Liver (tissue), 9 donors: Measurements from ENCODE around the gene PMP22. TPM values are rescaled to one million over a fixed set of nuclear protein-coding genes. Genes with fewer than 3 reads are reported as not detected.
"Not testable (repeated sequence)": the region's sequence is repeated elsewhere in the genome, so short reads cannot be mapped to it uniquely, and the experiment has no call there.

Experiments
- DNase-seq: peaks from one replicate; pipeline ENCODE4 v3.0.0-alpha.2; 2017; ENCODE audit warnings: low spot score
- H3K27ac ChIP-seq, 2 donors: one replicate each; pipeline ENCODE4 v1.7.0; 2013; ENCODE audit warnings: inconsistent platforms in 2 of 2, low read length in 2 of 2, control low read depth in 1 of 2, low read depth in 1 of 2, mild to moderate bottlenecking in 1 of 2
- H3K27me3 ChIP-seq, 4 donors: one replicate each; pipeline versions ENCODE4 v1.6.1 to v1.7.0; 2013; ENCODE audit warnings: low read length in 3 of 4, inconsistent platforms in 1 of 4, mild to moderate bottlenecking in 1 of 4, moderate library complexity in 1 of 4; ENCODE audit not compliant: control insufficient read depth in 4 of 4, insufficient read depth in 4 of 4
- H3K36me3 ChIP-seq, 4 donors: one replicate each; pipeline versions ENCODE4 v1.6.1 to v1.7.0; 2013; ENCODE audit warnings: low read length in 3 of 4, mild to moderate bottlenecking in 3 of 4, low read depth in 1 of 4, moderate library complexity in 1 of 4; ENCODE audit not compliant: control insufficient read depth in 4 of 4, insufficient read depth in 3 of 4
- H3K4me1 ChIP-seq, 4 donors: one replicate each; pipeline versions ENCODE4 v1.6.1 to v1.7.0; 2013; ENCODE audit warnings: low read length in 3 of 4, mild to moderate bottlenecking in 3 of 4, moderate library complexity in 1 of 4; ENCODE audit not compliant: control insufficient read depth in 4 of 4, insufficient read depth in 4 of 4
- H3K4me3 ChIP-seq, 3 donors: one replicate each; pipeline versions ENCODE4 v1.6.1 to v1.7.0; 2013; ENCODE audit warnings: low read length in 3 of 3, control low read depth in 1 of 3, low read depth in 1 of 3, mild to moderate bottlenecking in 1 of 3
- H3K9ac ChIP-seq, 2 donors: one replicate each; pipeline ENCODE4 v1.7.0; 2013; ENCODE audit warnings: low read length in 2 of 2, mild to moderate bottlenecking in 2 of 2, moderate library complexity in 2 of 2, control low read depth in 1 of 2, low read depth in 1 of 2
- H3K9me3 ChIP-seq, 4 donors: one replicate each; pipeline versions ENCODE4 v1.6.1 to v1.7.0; 2013; ENCODE audit warnings: low read length in 3 of 4; ENCODE audit not compliant: control insufficient read depth in 4 of 4
- EGR1 ChIP-seq, 2 donors: IDR thresholded peaks; 2 replicates each; pipeline ENCODE4 v1.6.1; 2016 to 2018; ENCODE audit warnings: antibody characterized with exemption in 2 of 2, low read depth in 2 of 2
- FOXA1 ChIP-seq: IDR thresholded peaks from 2 replicates; pipeline ENCODE4 v1.6.1; 2016; ENCODE audit warnings: antibody characterized with exemption
- FOXA2 ChIP-seq: IDR thresholded peaks from 2 replicates; pipeline ENCODE4 v1.6.1; 2016; ENCODE audit warnings: antibody characterized with exemption
- GABPA ChIP-seq, 2 donors: IDR thresholded peaks in 1 of 2; conservative IDR thresholded peaks in 1 of 2; 2 replicates each; pipeline ENCODE4 v1.6.1; 2016; ENCODE audit warnings: antibody characterized with exemption in 2 of 2, mild to moderate bottlenecking in 1 of 2, moderate library complexity in 1 of 2
- HNF4A ChIP-seq, 2 donors: conservative IDR thresholded peaks; 2 replicates each; pipeline ENCODE4 v1.6.1; 2016; ENCODE audit warnings: antibody characterized with exemption in 2 of 2, mild to moderate bottlenecking in 2 of 2
- HNF4G ChIP-seq: IDR thresholded peaks from 2 replicates; pipeline ENCODE4 v1.6.1; 2016; ENCODE audit warnings: antibody characterized with exemption
- JUND ChIP-seq, 2 donors: IDR thresholded peaks; 2 replicates each; pipeline ENCODE4 v1.6.1; 2016; ENCODE audit warnings: antibody characterized with exemption in 2 of 2
- NR2F2 ChIP-seq: IDR thresholded peaks from 2 replicates; pipeline ENCODE4 v1.6.1; 2016; ENCODE audit warnings: antibody characterized with exemption
- RAD21 ChIP-seq, 2 donors: IDR thresholded peaks; 2 replicates each; pipeline ENCODE4 v1.6.1; 2016; ENCODE audit warnings: antibody characterized with exemption in 2 of 2, mild to moderate bottlenecking in 2 of 2
- RXRA ChIP-seq, 2 donors: IDR thresholded peaks; 2 replicates each; pipeline ENCODE4 v1.6.1; 2017 to 2018; ENCODE audit warnings: antibody characterized with exemption in 2 of 2, mild to moderate bottlenecking in 1 of 2
- TAF1 ChIP-seq: conservative IDR thresholded peaks from 2 replicates; pipeline ENCODE4 v1.6.1; 2016; ENCODE audit warnings: antibody characterized with exemption, mild to moderate bottlenecking
- YY1 ChIP-seq: IDR thresholded peaks from 2 replicates; pipeline ENCODE4 v1.6.1; 2016; ENCODE audit warnings: antibody characterized with exemption, mild to moderate bottlenecking
- WGBS: extraction: QIAGEN DNeasy Blood & Tissue Kit; methylation state at CpG from one replicate; pipeline ENCODE4 v1.1.7; 2013; 5-methylcytosine and 5-hydroxymethylcytosine counted together
- polyA plus RNA-seq, 2 donors: library from polyadenylated mRNA; stranded (reverse) in 1 of 2; unstranded in 1 of 2; fragments of 200-250 nt in 1 of 2; fragments of >200 nt in 1 of 2; fragmentation: Nextera tagmentation in 1 of 2; extraction: Ambion mirVana in 1 of 2; gene quantifications; one replicate each; pipeline versions ENCODE4 v1.2.1 to v1.2.3, GENCODE V29; 2013 to 2015
- total RNA-seq, 2 donors: library from RNA; depleted of rRNA; stranded (reverse); fragments of >200 nt; gene quantifications; one replicate each; pipeline ENCODE4 v1.2.3, GENCODE V29; 2014
- TF ChIP-seq, protein P1 (sequence below): fragments of 150-350 bp; IDR thresholded peaks from 2 replicates; pipeline ENCODE4 v1.5.1; 2017; ENCODE audit warnings: improper control_type of control experiment, low read depth, low read length; ENCODE audit not compliant: missing input control
- TF ChIP-seq, protein P2 (sequence below): IDR thresholded peaks from 2 replicates; pipeline ENCODE4 v1.6.1; 2016; ENCODE audit warnings: antibody characterized with exemption
- TF ChIP-seq, protein P3 (sequence below): IDR thresholded peaks from 2 replicates; pipeline ENCODE4 v1.6.1; 2016; ENCODE audit warnings: antibody characterized with exemption
- TF ChIP-seq, protein P4 (sequence below): IDR thresholded peaks from 2 replicates; pipeline ENCODE4 v1.6.1; 2016; ENCODE audit warnings: antibody characterized with exemption, mild to moderate bottlenecking
- TF ChIP-seq, protein P5 (sequence below): IDR thresholded peaks from 2 replicates; pipeline ENCODE4 v1.6.1; 2016; ENCODE audit warnings: antibody characterized with exemption
- donor health status: healthy.
- donor health status: healthy.
- donor health status: healthy.
- donor health status: healthy.
- donor health status: healthy.

The PMP22 gene
- total and polyA plus RNA-seq, 4 donors = 3.2 to 9.1 (median 5.7) TPM

DNA sequence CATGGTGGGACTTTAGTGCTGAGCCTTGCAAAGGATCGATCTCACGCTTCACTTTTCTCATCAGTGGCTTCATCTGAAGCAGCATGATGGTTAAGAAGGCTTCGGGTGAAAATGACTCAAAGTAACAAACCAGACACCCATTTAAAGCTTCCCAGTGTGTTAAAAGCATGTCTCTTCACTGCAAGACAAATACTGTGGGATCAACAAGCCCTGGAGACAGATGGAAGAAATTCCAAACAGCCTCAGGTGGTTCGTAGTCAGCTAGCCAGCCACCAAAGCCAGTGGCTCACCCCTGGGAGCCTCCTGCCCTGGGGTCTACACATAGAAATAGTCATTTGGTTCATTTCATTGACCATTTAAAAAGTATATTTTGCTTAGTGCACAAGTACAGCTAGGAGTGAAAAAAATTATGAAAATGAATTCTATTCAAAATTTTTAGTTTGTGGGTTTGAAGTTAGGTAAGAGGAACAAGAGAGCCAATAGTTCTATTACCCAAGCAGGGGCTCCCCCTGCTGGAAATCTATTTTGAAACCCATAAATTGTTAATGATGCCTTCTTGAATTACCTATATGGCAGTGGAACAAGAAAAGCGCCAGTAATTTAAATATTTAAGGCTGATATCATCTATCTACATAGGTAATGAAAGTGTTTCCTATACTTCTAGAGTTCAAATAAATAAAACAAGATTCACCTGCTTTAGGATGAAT, 51.6 kb downstream of the PMP22 start:
- no peak overlapping the region for H3K4me3 ChIP-seq
- H3K9me3 ChIP-seq = no peaks in the 10 kb centered on the region
- no peaks in the 10 kb centered on the region for H3K36me3 ChIP-seq
- WGBS = 77% methylated on average over 5 of the region's 5 CpGs
- no peak overlapping the region for H3K27ac ChIP-seq
- no peaks in the 10 kb centered on the region for H3K27me3 ChIP-seq
- no peak overlapping the region for H3K9ac ChIP-seq
- peak; percentile 25 to 57 for TF ChIP-seq RAD21 (IDR thresholded peaks at IDR 0.05)
- TF ChIP-seq JUND (IDR thresholded peaks at IDR 0.05) = no peak
- TF ChIP-seq, protein P1, sequence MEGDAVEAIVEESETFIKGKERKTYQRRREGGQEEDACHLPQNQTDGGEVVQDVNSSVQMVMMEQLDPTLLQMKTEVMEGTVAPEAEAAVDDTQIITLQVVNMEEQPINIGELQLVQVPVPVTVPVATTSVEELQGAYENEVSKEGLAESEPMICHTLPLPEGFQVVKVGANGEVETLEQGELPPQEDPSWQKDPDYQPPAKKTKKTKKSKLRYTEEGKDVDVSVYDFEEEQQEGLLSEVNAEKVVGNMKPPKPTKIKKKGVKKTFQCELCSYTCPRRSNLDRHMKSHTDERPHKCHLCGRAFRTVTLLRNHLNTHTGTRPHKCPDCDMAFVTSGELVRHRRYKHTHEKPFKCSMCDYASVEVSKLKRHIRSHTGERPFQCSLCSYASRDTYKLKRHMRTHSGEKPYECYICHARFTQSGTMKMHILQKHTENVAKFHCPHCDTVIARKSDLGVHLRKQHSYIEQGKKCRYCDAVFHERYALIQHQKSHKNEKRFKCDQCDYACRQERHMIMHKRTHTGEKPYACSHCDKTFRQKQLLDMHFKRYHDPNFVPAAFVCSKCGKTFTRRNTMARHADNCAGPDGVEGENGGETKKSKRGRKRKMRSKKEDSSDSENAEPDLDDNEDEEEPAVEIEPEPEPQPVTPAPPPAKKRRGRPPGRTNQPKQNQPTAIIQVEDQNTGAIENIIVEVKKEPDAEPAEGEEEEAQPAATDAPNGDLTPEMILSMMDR = no peak
- no peak for TF ChIP-seq RXRA (IDR thresholded peaks at IDR 0.05)
- TF ChIP-seq HNF4G = no peak
- TF ChIP-seq GABPA (IDR thresholded peaks at IDR 0.05 in 1 of 2, conservative IDR thresholded peaks at IDR 0.05 in 1 of 2) = no peak
- TF ChIP-seq, protein P2, sequence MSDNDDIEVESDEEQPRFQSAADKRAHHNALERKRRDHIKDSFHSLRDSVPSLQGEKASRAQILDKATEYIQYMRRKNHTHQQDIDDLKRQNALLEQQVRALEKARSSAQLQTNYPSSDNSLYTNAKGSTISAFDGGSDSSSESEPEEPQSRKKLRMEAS = no peak
- H3K4me1 ChIP-seq = no peaks in the 10 kb centered on the region
- DNase-seq = no peak

DNA sequence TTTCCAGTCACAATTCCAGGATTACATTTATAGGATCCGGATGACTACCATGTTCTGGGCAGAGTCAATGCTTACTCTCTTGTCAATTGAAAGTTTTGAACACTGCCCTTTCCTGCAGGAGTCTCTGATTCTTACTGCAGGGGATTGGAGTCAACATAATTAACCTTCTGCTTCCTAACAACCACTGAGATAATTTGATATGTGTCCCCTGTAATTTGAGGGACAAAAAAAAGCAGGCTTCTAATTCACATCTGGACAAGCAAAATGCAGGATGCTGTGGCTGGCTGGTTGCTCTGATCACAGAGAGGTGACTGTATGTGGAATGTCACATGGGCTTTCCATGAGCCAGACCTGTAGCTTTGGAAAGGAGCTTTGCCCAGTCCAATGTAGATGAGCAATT, 54.9 kb downstream of the PMP22 start:
- H3K9ac ChIP-seq = no peak overlapping the region
- TF ChIP-seq, protein P3, sequence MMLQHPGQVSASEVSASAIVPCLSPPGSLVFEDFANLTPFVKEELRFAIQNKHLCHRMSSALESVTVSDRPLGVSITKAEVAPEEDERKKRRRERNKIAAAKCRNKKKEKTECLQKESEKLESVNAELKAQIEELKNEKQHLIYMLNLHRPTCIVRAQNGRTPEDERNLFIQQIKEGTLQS = no peak
- TF ChIP-seq YY1 (no peak), JUND (IDR thresholded peaks at IDR 0.05) (no peak), EGR1 (IDR thresholded peaks at IDR 0.05; ENCODE audit: low read depth in 2 of 2) (no peak), FOXA2 (no peak), HNF4A (conservative IDR thresholded peaks at IDR 0.05) (no peak), NR2F2 (no peak), FOXA1 (no peak), RXRA (IDR thresholded peaks at IDR 0.05) (no peak), HNF4G (no peak), GABPA (IDR thresholded peaks at IDR 0.05 in 1 of 2, conservative IDR thresholded peaks at IDR 0.05 in 1 of 2) (no peak), TAF1 (no peak)
- TF ChIP-seq, protein P1 = no peak
- TF ChIP-seq, protein P2 = no peak
- TF ChIP-seq, protein P4, sequence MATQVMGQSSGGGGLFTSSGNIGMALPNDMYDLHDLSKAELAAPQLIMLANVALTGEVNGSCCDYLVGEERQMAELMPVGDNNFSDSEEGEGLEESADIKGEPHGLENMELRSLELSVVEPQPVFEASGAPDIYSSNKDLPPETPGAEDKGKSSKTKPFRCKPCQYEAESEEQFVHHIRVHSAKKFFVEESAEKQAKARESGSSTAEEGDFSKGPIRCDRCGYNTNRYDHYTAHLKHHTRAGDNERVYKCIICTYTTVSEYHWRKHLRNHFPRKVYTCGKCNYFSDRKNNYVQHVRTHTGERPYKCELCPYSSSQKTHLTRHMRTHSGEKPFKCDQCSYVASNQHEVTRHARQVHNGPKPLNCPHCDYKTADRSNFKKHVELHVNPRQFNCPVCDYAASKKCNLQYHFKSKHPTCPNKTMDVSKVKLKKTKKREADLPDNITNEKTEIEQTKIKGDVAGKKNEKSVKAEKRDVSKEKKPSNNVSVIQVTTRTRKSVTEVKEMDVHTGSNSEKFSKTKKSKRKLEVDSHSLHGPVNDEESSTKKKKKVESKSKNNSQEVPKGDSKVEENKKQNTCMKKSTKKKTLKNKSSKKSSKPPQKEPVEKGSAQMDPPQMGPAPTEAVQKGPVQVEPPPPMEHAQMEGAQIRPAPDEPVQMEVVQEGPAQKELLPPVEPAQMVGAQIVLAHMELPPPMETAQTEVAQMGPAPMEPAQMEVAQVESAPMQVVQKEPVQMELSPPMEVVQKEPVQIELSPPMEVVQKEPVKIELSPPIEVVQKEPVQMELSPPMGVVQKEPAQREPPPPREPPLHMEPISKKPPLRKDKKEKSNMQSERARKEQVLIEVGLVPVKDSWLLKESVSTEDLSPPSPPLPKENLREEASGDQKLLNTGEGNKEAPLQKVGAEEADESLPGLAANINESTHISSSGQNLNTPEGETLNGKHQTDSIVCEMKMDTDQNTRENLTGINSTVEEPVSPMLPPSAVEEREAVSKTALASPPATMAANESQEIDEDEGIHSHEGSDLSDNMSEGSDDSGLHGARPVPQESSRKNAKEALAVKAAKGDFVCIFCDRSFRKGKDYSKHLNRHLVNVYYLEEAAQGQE = no peak
- TF ChIP-seq, protein P5, sequence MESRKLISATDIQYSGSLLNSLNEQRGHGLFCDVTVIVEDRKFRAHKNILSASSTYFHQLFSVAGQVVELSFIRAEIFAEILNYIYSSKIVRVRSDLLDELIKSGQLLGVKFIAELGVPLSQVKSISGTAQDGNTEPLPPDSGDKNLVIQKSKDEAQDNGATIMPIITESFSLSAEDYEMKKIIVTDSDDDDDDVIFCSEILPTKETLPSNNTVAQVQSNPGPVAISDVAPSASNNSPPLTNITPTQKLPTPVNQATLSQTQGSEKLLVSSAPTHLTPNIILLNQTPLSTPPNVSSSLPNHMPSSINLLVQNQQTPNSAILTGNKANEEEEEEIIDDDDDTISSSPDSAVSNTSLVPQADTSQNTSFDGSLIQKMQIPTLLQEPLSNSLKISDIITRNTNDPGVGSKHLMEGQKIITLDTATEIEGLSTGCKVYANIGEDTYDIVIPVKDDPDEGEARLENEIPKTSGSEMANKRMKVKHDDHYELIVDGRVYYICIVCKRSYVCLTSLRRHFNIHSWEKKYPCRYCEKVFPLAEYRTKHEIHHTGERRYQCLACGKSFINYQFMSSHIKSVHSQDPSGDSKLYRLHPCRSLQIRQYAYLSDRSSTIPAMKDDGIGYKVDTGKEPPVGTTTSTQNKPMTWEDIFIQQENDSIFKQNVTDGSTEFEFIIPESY = no peak
- H3K4me1 ChIP-seq = no peaks in the 10 kb centered on the region
- no peak overlapping the region for H3K27ac ChIP-seq
- WGBS = 75% methylated on average over 1 of the region's 1 CpG
- no peaks in the 10 kb centered on the region for H3K36me3 ChIP-seq
- no peak overlapping the region for H3K4me3 ChIP-seq
- no peak for DNase-seq
- H3K27me3 ChIP-seq = no peaks in the 10 kb centered on the region
- no peaks in the 10 kb centered on the region for H3K9me3 ChIP-seq

DNA sequence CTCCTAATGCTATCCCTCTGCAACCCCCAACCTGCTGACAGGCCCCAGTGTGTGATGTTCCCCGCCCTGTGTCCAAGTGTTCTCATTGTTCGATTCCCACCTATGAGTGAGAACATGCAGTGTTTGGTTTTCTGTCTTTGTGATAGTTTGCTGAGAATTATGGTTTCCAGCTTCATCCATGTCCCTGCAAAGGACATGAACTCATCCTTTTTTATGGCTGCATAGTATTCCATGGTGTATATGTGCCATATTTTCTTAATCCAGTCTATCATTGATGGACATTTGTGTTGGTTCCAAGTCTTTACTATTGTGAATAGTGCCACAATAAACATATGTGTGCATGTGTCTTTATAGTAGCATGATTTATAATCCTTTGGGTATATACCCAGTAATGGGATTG, 62.1 kb downstream of the PMP22 start:
- H3K9ac ChIP-seq, H3K27ac ChIP-seq, H3K4me3 ChIP-seq, H3K27me3 ChIP-seq, H3K4me1 ChIP-seq, DNase-seq, H3K36me3 ChIP-seq: not testable (repeated sequence)
- H3K9me3 ChIP-seq = peaks cover 0 to 20% (median 7%) of the 10 kb centered on the region in 4 donors
- WGBS = 98% methylated on average over 2 of the region's 2 CpGs
